Cardiac muscle cell (in vitro differentiated cells and primary cell): ENCODE data around the gene IRAK1. TPM values are rescaled to one million over a fixed set of nuclear protein-coding genes. Genes with fewer than 3 reads are reported as not detected.
A peak's percentile ranks its signal among the peaks of the same experiment; 100 is the strongest.
"Not testable (repeated sequence)": the region's sequence is repeated elsewhere in the genome, so short reads cannot be mapped to it uniquely, and the experiment has no call there.

Experiments used
- DNase-seq, 2 donors: peaks; one replicate each; pipeline versions ENCODE4 v3.0.0 to v3.0.0-alpha.2; 2010 to 2017; ENCODE audit warnings: low read depth in 1 of 2, low spot score in 1 of 2
- H3K27ac ChIP-seq: fragments of 200-600 bp; sonication (generic); 2 replicates; pipeline ENCODE4 v1.5.1; 2016
- H3K27me3 ChIP-seq: fragments of 200-600 bp; sonication (generic); 2 replicates; pipeline ENCODE4 v1.6.0; 2016; ENCODE audit warnings: control low read depth
- H3K36me3 ChIP-seq: fragments of 200-600 bp; sonication (generic); 2 replicates; pipeline ENCODE4 v1.5.1; 2016; ENCODE audit warnings: control low read depth
- H3K4me1 ChIP-seq: fragments of 200-600 bp; sonication (generic); 2 replicates; pipeline ENCODE4 v1.8.1; 2017; ENCODE audit warnings: low read depth, mild to moderate bottlenecking, mixed run types
- H3K4me3 ChIP-seq: fragments of 200-600 bp; sonication (generic); 2 replicates; pipeline ENCODE4 v1.5.1; 2016; ENCODE audit warnings: mild to moderate bottlenecking
- H3K9me3 ChIP-seq: fragments of 200-600 bp; sonication (generic); 2 replicates; pipeline ENCODE4 v1.5.1; 2017; ENCODE audit warnings: low read depth, mild to moderate bottlenecking, control low read depth
- CTCF ChIP-seq: IDR thresholded peaks from 2 replicates; pipeline ENCODE4 v1.5.1; 2012; ENCODE audit warnings: low read depth, mild to moderate bottlenecking, low read length
- polyA plus RNA-seq: library from polyadenylated mRNA; unstranded; fragments of >200 nt; fragmentation: Nextera tagmentation; extraction: Ambion mirVana; gene quantifications from 2 replicates; pipeline ENCODE4 v1.2.1, GENCODE V29; 2016
- total RNA-seq: library from RNA; depleted of rRNA; stranded (reverse); fragments of >200 nt; gene quantifications from 2 replicates; pipeline ENCODE4 v1.2.3, GENCODE V29; 2016

The IRAK1 gene
- total and polyA plus RNA-seq, 2 experiments from 2014 or later, result 22.7 to 31.1 TPM

GRCh38 chrX:154002215-154002719 lies 17.4 kb downstream of the IRAK1 start:
- Histone ChIP-seq H3K27me3 (no peaks in the 10 kb centered on the region), H3K4me3 (no peak overlapping the region), H3K27ac (no peak overlapping the region), H3K36me3 (no peaks in the 10 kb centered on the region), H3K9me3 (no peaks in the 10 kb centered on the region), H3K4me1 (no peaks in the 10 kb centered on the region)
- TF ChIP-seq CTCF, result no peak
- peak in 1 of 2 donors; percentile 44 for DNase-seq

GRCh38 chrX:154000051-154000450 lies 19.7 kb downstream of the IRAK1 start:
- TF ChIP-seq CTCF, result no peak

GRCh38 chrX:153999359-154000037 lies 20.2 kb downstream of the IRAK1 start:
- H3K9me3 ChIP-seq, result no peaks in the 10 kb centered on the region
- no peak for DNase-seq
- no peak overlapping the region for H3K27ac ChIP-seq
- H3K4me1 ChIP-seq, result no peaks in the 10 kb centered on the region
- no peak for TF ChIP-seq CTCF
- no peaks in the 10 kb centered on the region for H3K36me3 ChIP-seq
- H3K27me3 ChIP-seq, result no peaks in the 10 kb centered on the region
- no peak overlapping the region for H3K4me3 ChIP-seq

More at GRCh38 chrX:154000051-154000450, 19.7 kb downstream of the IRAK1 start:
- Histone ChIP-seq H3K27ac (no peak overlapping the region), H3K4me3 (no peak overlapping the region), H3K27me3 (no peaks in the 10 kb centered on the region), H3K36me3 (no peaks in the 10 kb centered on the region), H3K4me1 (no peaks in the 10 kb centered on the region), H3K9me3 (no peaks in the 10 kb centered on the region)
- DNase-seq, result no peak

- TF ChIP-seq CTCF, result no peak
- DNase-seq, result no peak
- Histone ChIP-seq H3K9me3 (no peaks in the 10 kb centered on the region), H3K36me3 (no peaks in the 10 kb centered on the region), H3K4me3 (no peak overlapping the region), H3K27me3 (no peaks in the 10 kb centered on the region), H3K27ac (no peak overlapping the region), H3K4me1 (no peaks in the 10 kb centered on the region)
Observed at GRCh38 chrX:153995504-153995903, 24.2 kb downstream of the IRAK1 start.

- H3K4me1 ChIP-seq, H3K27ac ChIP-seq, H3K36me3 ChIP-seq, H3K4me3 ChIP-seq, H3K9me3 ChIP-seq, DNase-seq, H3K27me3 ChIP-seq: not testable (repeated sequence)
Observed at GRCh38 chrX:153994398-153994797, 25.3 kb downstream of the IRAK1 start.

GRCh38 chrX:153993978-153994377 lies 25.7 kb downstream of the IRAK1 start:
- DNase-seq, result no peak
- Histone ChIP-seq H3K4me3 (no peak overlapping the region), H3K36me3 (no peaks in the 10 kb centered on the region), H3K27ac (no peak overlapping the region), H3K27me3 (no peaks in the 10 kb centered on the region), H3K4me1 (no peaks in the 10 kb centered on the region), H3K9me3 (no peaks in the 10 kb centered on the region)
- TF ChIP-seq CTCF, result no peak
